Panc1 (cell line): ENCODE measurements around the gene TTPAL. TPM values are rescaled to one million over a fixed set of nuclear protein-coding genes. Genes with fewer than 3 reads are reported as not detected.

Experiments used
- ATAC-seq: fragments of 200-7000 bp; cut with Tn5 transposase; 2 replicates; pipeline ENCODE4 v1.9.1; 2020; ENCODE audit warnings: mild to moderate bottlenecking, moderate library complexity
- BruUV-seq: library from RNA; stranded (reverse); fragments of 400-500 nt; replicated peaks from 2 replicates; lab custom pipeline; 2021; lab: Mats Ljungman, UMichigan
- CTCF ChIA-PET: fragments of 300-600 bp; sonication (Branson Sonifier 250); formaldehyde crosslinking; loops from one replicate; lab custom pipeline; 2022; ENCODE audit warnings: antibody characterized with exemption; lab: Charles Lee
- POLR2A ChIA-PET: fragments of 300-600 bp; sonication (Branson Sonifier 250); formaldehyde crosslinking; loops from one replicate; lab custom pipeline; 2022; ENCODE audit warnings: antibody characterized with exemption; lab: Charles Lee
- DNase-seq: peaks from one replicate; pipeline ENCODE4 v3.0.0-alpha.2; 2010; ENCODE audit warnings: low read depth, low spot score
- H3K27ac ChIP-seq: 2 replicates; pipeline ENCODE4 v1.5.1; 2011; ENCODE audit warnings: mild to moderate bottlenecking, low read length, inconsistent platforms
- H3K27me3 ChIP-seq: fragments of 200-500 bp; sonication (Bioruptor generic); 2 replicates; pipeline ENCODE4 v1.6.0; 2014; ENCODE audit warnings: low read length, inconsistent platforms; ENCODE audit not compliant: control insufficient read depth, insufficient read depth
- H3K36me3 ChIP-seq: fragments of 200-500 bp; sonication (Bioruptor generic); 2 replicates; pipeline ENCODE4 v1.5.1; 2014; ENCODE audit warnings: inconsistent platforms, mild to moderate bottlenecking, low read length, moderate library complexity; ENCODE audit not compliant: control insufficient read depth, insufficient read depth
- H3K4me1 ChIP-seq: 2 replicates; pipeline ENCODE4 v1.5.1; 2011; ENCODE audit warnings: inconsistent platforms, mild to moderate bottlenecking, low read length, moderate library complexity; ENCODE audit not compliant: control insufficient read depth, insufficient read depth
- H3K4me3 ChIP-seq, 2 experiments: 2 replicates each; pipeline ENCODE4 v1.5.1; 2011 to 2012; ENCODE audit warnings: low read depth in 2 of 2, low read length in 2 of 2, mild to moderate bottlenecking in 2 of 2, inconsistent platforms in 1 of 2, moderate library complexity in 1 of 2
- H3K9me3 ChIP-seq: fragments of 200-500 bp; sonication (Bioruptor generic); 2 replicates; pipeline ENCODE4 v1.5.1; 2014; ENCODE audit warnings: low read depth, mild to moderate bottlenecking, inconsistent platforms, low read length, moderate library complexity; ENCODE audit not compliant: control insufficient read depth, insufficient read depth
- CTCF ChIP-seq: fragments of 450-650 bp; IDR thresholded peaks from 2 replicates; pipeline ENCODE4 v1.5.1; 2017; ENCODE audit warnings: mild to moderate bottlenecking
- POLR2AphosphoS5 ChIP-seq: IDR thresholded peaks from 2 replicates; pipeline ENCODE4 v1.6.1; 2012; ENCODE audit warnings: mild to moderate bottlenecking, low read depth, low read length, moderate library complexity
- SIN3A ChIP-seq: IDR thresholded peaks from 2 replicates; pipeline ENCODE4 v1.6.1; 2012; ENCODE audit warnings: low read depth, mild to moderate bottlenecking, low read length, moderate library complexity, borderline replicate concordance; ENCODE audit not compliant: insufficient read depth
- TCF7L2 ChIP-seq: IDR thresholded peaks from 2 replicates; pipeline ENCODE4 v1.6.1; 2011; ENCODE audit warnings: mild to moderate bottlenecking, low read depth, low read length, inconsistent platforms
- in situ Hi-C: cut with HindIII; loops from 2 replicates; pipeline ENCODE4 v1.10.0; 2016; ENCODE audit warnings: low sequenced_read_pairs, low pct_unique_long_range_greater_than_20kb
- intact Hi-C: fragments of 100-400 bp; cut with micrococcal nuclease; formaldehyde crosslinking; loops from one replicate; pipeline ENCODE4 v1.10.0; 2022; ENCODE audit not compliant: unreplicated experiment
- total RNA-seq: library from RNA; stranded (reverse); gene quantifications from one replicate; pipeline ENCODE4 v1.2.1, GENCODE V29; 2021; ENCODE audit not compliant: unreplicated experiment
- TF ChIP-seq, protein P1 (sequence below), 2 experiments: IDR thresholded peaks; 2 replicates each; pipeline ENCODE4 v1.6.1; 2011 to 2012; ENCODE audit warnings: low read depth in 2 of 2, control low read depth in 1 of 2, low read length in 1 of 2, mild to moderate bottlenecking in 1 of 2, moderate library complexity in 1 of 2; ENCODE audit not compliant: insufficient read depth in 1 of 2

The TTPAL gene
- total RNA-seq, 1 experiment from 2014 or later = 37.4 TPM

GRCh38 chr20:44429419-44430269, 46.0 kb upstream of the TTPAL start:
- CTCF ChIA-PET = no interaction called here
- in situ Hi-C loops = no loop called here
- TF ChIP-seq POLR2AphosphoS5 (no peak), SIN3A (no peak), CTCF (no peak)

GRCh38 chr20:44430270-44431065, 45.2 kb upstream of the TTPAL start:
- DNase-seq = no peak
- no peak overlapping the region for H3K27ac ChIP-seq
- POLR2A ChIA-PET = interaction anchor here (0.6 kb wide), 1 partner anchor 536 kb away, joined by 3 read pairs; the partner anchor contains the start of gene STK4
- no peak overlapping the region for H3K4me3 ChIP-seq
- no peaks in the 10 kb centered on the region; the same call in none of the 2 replicates for H3K27me3 ChIP-seq
- no peak for TF ChIP-seq POLR2AphosphoS5
- no peak for TF ChIP-seq CTCF
- TF ChIP-seq SIN3A = no peak
- TF ChIP-seq, protein P1, sequence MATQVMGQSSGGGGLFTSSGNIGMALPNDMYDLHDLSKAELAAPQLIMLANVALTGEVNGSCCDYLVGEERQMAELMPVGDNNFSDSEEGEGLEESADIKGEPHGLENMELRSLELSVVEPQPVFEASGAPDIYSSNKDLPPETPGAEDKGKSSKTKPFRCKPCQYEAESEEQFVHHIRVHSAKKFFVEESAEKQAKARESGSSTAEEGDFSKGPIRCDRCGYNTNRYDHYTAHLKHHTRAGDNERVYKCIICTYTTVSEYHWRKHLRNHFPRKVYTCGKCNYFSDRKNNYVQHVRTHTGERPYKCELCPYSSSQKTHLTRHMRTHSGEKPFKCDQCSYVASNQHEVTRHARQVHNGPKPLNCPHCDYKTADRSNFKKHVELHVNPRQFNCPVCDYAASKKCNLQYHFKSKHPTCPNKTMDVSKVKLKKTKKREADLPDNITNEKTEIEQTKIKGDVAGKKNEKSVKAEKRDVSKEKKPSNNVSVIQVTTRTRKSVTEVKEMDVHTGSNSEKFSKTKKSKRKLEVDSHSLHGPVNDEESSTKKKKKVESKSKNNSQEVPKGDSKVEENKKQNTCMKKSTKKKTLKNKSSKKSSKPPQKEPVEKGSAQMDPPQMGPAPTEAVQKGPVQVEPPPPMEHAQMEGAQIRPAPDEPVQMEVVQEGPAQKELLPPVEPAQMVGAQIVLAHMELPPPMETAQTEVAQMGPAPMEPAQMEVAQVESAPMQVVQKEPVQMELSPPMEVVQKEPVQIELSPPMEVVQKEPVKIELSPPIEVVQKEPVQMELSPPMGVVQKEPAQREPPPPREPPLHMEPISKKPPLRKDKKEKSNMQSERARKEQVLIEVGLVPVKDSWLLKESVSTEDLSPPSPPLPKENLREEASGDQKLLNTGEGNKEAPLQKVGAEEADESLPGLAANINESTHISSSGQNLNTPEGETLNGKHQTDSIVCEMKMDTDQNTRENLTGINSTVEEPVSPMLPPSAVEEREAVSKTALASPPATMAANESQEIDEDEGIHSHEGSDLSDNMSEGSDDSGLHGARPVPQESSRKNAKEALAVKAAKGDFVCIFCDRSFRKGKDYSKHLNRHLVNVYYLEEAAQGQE (IDR thresholded peaks at IDR 0.05; ENCODE audit: insufficient read depth in 1 of 2, low read depth in 2 of 2, low read length in 1 of 2) = no peak
- no peak for TF ChIP-seq TCF7L2
- no peak for ATAC-seq
- H3K4me1 ChIP-seq = no peaks in the 10 kb centered on the region
- CTCF ChIA-PET = interaction anchor here (0.6 kb wide), 1 partner anchor 145 kb away, joined by 4 read pairs; no protein-coding TSS in a partner anchor
- no peaks in the 10 kb centered on the region for H3K36me3 ChIP-seq
- no TSS peak for BruUV-seq
- no peaks in the 10 kb centered on the region for H3K9me3 ChIP-seq
- intact Hi-C loops = no loop called here
- in situ Hi-C loops = no loop called here

More at GRCh38 chr20:44429419-44430269, 46.0 kb upstream of the TTPAL start:
- no peak for DNase-seq
- BruUV-seq = no TSS peak
- Histone ChIP-seq H3K4me3 (no peak overlapping the region), H3K9me3 (no peaks in the 10 kb centered on the region), H3K27me3 (no peaks in the 10 kb centered on the region; the same call in none of the 2 replicates), H3K36me3 (no peaks in the 10 kb centered on the region), H3K27ac (no peak overlapping the region), H3K4me1 (no peaks in the 10 kb centered on the region)
- intact Hi-C loops = no loop called here
- ATAC-seq = no peak
- POLR2A ChIA-PET = no interaction called here
